ENCODE measurements around the gene PRKACB. TPM values are rescaled to one million over a fixed set of nuclear protein-coding genes. Genes with fewer than 3 reads are reported as not detected.

The PRKACB gene
- total RNA-seq, 3 donors from 2014 or later (not counting 1 experiment from before 2014, with no cell fraction given): 111 to 148 (median 140) TPM

GRCh38 chr1:84214115-84214956, 70.3 kb downstream of the PRKACB start:
- peak overlapping the region; percentile 38 for H3K27ac ChIP-seq (ENCODE audit: low read length)
- H3K36me3 ChIP-seq (ENCODE audit: control insufficient read depth, insufficient read depth, low read length): peaks cover 20% of the 10 kb centered on the region
- 59% methylated on average over 7 of the region's 8 CpGs for WGBS (ENCODE audit: insufficient coverage)
- H3K27me3 ChIP-seq (ENCODE audit: control insufficient read depth, insufficient read depth, low read length): no peaks in the 10 kb centered on the region
- peaks cover 9% of the 10 kb centered on the region for H3K4me1 ChIP-seq (ENCODE audit: control insufficient read depth, insufficient read depth, low read length)
- no peak overlapping the region for H3K4me3 ChIP-seq (ENCODE audit: low read length)
- peak overlapping the region; percentile 57 for H3K4me3 Mint-ChIP-seq
- no peaks in the 10 kb centered on the region for H3K36me3 Mint-ChIP-seq
- peak in 1 of 2 donors; percentile 6 for DNase-seq
- intact Hi-C loops (cut with micrococcal nuclease): loop anchor here (10.0 kb wide), 1 partner anchor 70 kb away; the partner anchor contains the start of gene PRKACB
- peak overlapping the region; percentile 76 to 82 for H3K27ac Mint-ChIP-seq
- H3K27me3 Mint-ChIP-seq (ENCODE audit: low read depth in 2 of 2): no peaks in the 10 kb centered on the region
- no peaks in the 10 kb centered on the region for H3K9me3 ChIP-seq (ENCODE audit: control insufficient read depth, insufficient read depth, low read length)
- no peak for TF ChIP-seq CTCF (IDR thresholded peaks at IDR 0.05)
- H3K9me3 Mint-ChIP-seq: no peaks in the 10 kb centered on the region
- peaks cover 40% of the 10 kb centered on the region in 2 donors for H3K4me1 Mint-ChIP-seq
- ATAC-seq: peak; percentile 66 to 75 (median 67)

- no peaks in the 10 kb centered on the region for H3K27me3 ChIP-seq (ENCODE audit: control insufficient read depth, insufficient read depth, low read length)
- Mint-ChIP-seq H3K9me3 (no peaks in the 10 kb centered on the region), H3K27me3 (ENCODE audit: low read depth in 2 of 2) (no peaks in the 10 kb centered on the region), H3K36me3 (no peaks in the 10 kb centered on the region), H3K4me3 (no peak overlapping the region), H3K4me1 (peaks cover 57 to 61% of the 10 kb centered on the region in 2 donors), H3K27ac (peak overlapping the region; percentile 25 to 71)
- TF ChIP-seq CTCF (IDR thresholded peaks at IDR 0.05): no peak
- no peak for ATAC-seq
- H3K27ac ChIP-seq (ENCODE audit: low read length): no peak overlapping the region
- no peaks in the 10 kb centered on the region for H3K9me3 ChIP-seq (ENCODE audit: control insufficient read depth, insufficient read depth, low read length)
- DNase-seq: no peak
- no peak overlapping the region for H3K4me3 ChIP-seq (ENCODE audit: low read length)
- H3K4me1 ChIP-seq (ENCODE audit: control insufficient read depth, insufficient read depth, low read length): peaks cover 9% of the 10 kb centered on the region
- intact Hi-C loops (cut with micrococcal nuclease): loop anchor here (10.0 kb wide), 1 partner anchor 72 kb away; the partner anchor contains the start of gene PRKACB
- peaks cover 23% of the 10 kb centered on the region for H3K36me3 ChIP-seq (ENCODE audit: control insufficient read depth, insufficient read depth, low read length)
Measured at GRCh38 chr1:84217239-84217638, 73.2 kb downstream of the PRKACB start.

DNA sequence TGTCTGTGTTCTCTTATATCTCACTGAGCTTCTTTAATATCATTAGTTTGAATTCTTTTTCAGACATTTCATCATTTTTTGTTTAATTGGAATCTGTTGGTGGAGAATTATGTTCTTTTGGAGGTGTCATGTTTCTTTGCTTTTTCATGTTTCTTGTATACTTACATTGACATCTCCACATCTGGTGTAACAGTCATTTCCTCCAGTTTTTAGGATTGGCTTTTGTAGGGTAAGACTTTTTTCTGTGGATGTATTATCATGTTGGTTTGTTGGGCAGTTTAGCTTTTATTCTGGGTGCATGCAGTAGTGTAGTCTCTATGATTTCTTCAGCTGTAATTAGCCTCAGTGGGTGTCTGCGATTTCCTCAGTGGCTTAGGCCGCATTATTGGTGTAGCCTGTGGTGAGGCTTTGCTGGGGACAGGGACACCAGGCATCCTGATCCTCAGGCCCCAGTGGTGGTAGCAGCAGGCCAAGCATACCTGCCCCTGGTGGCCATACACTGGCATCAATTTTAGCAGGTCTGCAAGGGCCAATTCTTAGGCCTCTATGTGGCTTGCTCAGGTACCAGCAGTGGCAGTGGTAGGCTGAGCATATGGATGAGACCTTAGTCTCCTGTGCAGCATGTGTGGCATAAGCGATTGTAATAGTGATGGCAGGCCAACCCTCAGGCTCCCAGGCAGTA, 79.8 kb downstream of the PRKACB start:
- no peak for TF ChIP-seq CTCF (IDR thresholded peaks at IDR 0.05)
- Mint-ChIP-seq H3K27me3 (ENCODE audit: low read depth in 2 of 2) (no peaks in the 10 kb centered on the region), H3K4me3 (no peak overlapping the region), H3K9me3 (peaks cover 2 to 8% of the 10 kb centered on the region in 2 donors), H3K4me1 (peaks cover 47 to 67% of the 10 kb centered on the region in 2 donors), H3K36me3 (peaks cover 17% of the 10 kb centered on the region), H3K27ac (peak overlapping the region in 1 of 2 donors; percentile 57)
- DNase-seq (no peak), ATAC-seq (no peak)
- 65% methylated on average over 3 of the region's 3 CpGs for WGBS (ENCODE audit: insufficient coverage)
- no peak overlapping the region for H3K4me3 ChIP-seq (ENCODE audit: low read length)
- intact Hi-C loops (cut with micrococcal nuclease): no loop called here
- H3K9me3 ChIP-seq (ENCODE audit: control insufficient read depth, insufficient read depth, low read length): no peaks in the 10 kb centered on the region
- H3K27me3 ChIP-seq (ENCODE audit: control insufficient read depth, insufficient read depth, low read length): no peaks in the 10 kb centered on the region
- peaks cover 9% of the 10 kb centered on the region for H3K4me1 ChIP-seq (ENCODE audit: control insufficient read depth, insufficient read depth, low read length)
- H3K36me3 ChIP-seq (ENCODE audit: control insufficient read depth, insufficient read depth, low read length): peaks cover 21% of the 10 kb centered on the region
- no peak overlapping the region for H3K27ac ChIP-seq (ENCODE audit: low read length)
